ENCODE data around the gene CACNG7.

CACNG7 gene

DNA sequence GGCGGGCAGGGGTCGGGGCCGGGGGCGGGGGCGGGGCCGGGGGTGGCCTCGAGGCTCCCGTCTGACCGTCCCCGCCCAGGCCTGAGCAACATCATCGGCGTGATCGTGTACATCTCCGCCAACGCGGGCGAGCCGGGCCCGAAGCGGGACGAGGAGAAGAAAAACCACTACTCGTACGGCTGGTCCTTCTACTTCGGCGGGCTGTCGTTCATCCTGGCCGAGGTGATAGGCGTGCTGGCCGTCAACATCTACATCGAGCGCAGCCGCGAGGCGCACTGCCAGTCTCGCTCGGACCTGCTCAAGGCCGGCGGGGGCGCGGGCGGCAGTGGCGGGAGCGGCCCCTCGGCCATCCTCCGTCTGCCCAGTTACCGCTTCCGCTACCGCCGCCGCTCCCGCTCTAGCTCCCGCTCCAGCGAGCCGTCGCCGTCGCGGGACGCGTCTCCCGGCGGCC is 72.9 kb downstream of the CACNG7 start:
- DNase-seq (ENCODE audit: low read depth in 2 of 3, low spot score in 1 of 3) = no peak

DNA sequence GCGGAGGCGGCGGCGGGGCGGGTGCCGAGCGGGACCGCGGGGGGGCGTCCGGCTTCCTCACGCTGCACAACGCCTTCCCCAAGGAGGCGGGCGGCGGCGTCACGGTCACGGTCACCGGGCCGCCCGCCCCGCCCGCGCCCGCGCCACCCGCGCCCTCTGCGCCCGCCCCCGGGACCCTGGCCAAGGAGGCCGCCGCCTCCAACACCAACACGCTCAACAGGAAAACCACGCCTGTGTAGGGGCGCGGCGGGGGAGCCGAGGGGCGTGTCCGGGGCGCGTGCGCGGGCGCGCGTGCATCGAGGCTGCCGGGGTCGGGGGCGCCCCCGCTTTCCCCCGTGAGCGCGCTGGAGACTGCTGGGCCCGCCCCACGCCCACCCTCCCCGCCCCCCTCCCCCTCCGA is 73.5 kb downstream of the CACNG7 start:
- DNase-seq (ENCODE audit: low read depth in 2 of 3, low spot score in 1 of 3) = no peak

DNA sequence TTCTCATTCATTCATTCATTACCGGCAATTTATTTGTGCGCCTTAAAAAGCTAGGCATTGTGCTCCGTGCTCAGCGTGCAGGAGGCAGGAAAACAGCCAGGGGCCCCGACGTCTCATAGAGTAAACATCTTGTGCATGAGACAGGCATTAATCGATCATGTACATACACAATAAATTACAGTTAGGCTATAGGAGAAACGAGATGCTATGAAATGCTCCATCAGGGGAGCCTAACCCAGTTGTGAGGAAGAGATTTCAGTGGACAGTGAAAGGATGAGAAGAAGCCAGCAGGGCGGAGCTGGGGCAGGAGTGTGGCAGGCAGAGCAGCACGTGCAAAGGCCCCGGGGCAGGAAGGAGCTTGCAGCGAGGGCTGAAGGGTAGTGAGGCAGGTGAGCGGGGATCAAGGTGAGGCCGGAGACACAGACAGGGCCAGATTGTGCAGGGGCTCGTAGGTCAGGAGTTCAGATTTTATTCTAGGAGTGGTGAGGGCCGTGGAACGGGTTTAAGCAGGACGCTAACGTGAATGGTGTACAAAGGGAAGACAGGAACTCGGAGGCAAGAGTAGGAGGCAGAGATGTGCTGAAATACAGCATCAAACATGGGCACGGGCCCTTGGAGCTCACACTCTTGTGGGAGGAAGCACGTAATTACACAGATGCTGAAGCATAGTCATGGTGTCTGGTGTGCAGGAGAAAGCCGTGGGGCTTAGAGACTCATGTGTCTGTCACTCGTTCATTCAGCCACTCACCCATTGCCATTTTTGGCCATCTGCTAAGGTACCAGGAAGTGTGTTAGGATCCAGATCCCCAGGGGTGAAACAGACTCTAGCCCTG is 74.6 kb downstream of the CACNG7 start:
- no peak for DNase-seq (ENCODE audit: low read depth in 2 of 3, low spot score in 1 of 3)

DNA sequence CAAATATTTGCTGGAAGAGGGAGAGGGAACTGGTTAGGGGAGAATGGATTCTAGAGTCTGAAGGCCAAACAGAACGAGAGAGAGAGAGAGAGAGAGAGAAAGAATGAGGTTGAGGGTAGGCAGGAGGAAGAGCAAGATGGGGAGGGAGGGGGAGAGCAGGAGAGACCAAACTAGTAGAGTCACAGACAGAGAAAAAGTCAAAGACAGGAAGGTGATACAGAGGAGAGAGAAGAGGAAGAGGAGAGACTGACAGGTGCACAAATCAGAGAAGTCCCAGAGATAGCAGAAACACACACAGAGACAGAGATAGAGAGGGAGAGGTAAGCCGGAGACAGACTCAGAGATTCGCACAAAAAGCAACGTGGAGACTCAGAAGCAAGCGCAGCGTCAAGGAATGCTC is 76.8 kb downstream of the CACNG7 start:
- no peak for DNase-seq (ENCODE audit: low read depth in 2 of 3, low spot score in 1 of 3)

DNA sequence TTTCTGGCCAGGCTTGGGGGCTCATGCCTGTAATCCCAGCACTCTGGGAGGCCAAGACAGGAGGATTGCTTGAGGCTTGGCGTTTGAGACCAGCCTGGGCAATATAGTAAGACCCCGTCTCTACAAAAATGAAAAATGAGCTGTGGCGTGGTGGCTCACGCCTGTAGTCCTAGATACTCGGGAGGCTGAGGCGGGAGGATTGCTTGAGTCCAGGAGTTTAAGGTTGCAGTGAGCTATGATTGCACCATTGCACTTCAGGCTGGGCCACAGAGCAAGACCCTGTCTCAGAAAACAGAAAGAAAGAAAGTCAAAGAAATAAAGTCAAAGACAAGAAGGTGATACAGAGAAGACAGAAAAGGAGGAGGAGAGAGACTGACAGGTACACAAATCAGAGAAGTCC is 79.9 kb downstream of the CACNG7 start:
- DNase-seq (ENCODE audit: low read depth in 2 of 3, low spot score in 1 of 3) = no peak

DNA sequence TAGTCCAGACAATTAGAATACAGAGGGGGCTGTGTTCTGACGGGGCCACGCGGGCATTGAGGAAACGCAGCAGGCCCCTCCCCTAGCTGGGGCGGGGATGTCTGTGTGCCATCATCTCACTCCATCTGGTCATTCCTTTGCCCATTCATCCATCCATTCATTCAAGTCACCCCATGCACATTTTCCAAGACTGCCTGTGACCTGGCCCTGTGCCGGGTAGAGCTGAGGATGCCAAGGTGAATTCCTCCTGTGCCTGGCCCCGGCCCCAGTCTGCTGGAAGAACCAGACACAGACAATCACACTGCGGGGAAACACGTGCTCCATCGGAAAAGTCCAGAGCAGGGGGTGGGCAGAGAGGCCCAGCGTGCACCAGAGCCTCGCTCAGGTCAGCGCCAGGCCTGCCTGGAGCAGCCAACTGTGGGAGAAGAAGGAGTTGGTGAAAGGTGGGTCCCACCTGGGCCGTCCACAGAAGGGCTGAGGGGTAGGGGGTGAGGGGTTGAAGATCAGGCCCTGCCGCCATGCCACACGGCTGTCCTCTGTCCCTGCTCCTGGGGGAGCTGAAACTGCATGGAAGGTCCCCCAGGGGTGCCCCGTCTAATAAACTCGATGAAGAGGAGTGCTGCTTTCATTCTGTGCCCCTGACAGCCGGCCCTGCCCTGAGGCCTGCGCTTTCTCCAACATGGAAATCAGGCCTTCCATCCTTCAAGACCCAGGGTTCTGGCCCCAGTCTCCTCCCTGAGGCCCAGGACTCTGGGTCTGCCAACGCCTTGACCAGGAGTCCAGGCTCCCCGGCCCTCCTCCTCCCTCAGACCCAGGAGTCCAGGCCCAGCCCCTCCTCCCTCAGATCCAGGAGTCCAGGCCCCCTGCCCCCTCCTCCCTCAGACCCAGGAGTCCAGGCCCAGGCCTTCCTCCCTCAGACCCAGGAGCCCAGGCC is 80.8 kb downstream of the CACNG7 start:
- no peak for DNase-seq (ENCODE audit: low read depth in 2 of 3, low spot score in 1 of 3)

DNA sequence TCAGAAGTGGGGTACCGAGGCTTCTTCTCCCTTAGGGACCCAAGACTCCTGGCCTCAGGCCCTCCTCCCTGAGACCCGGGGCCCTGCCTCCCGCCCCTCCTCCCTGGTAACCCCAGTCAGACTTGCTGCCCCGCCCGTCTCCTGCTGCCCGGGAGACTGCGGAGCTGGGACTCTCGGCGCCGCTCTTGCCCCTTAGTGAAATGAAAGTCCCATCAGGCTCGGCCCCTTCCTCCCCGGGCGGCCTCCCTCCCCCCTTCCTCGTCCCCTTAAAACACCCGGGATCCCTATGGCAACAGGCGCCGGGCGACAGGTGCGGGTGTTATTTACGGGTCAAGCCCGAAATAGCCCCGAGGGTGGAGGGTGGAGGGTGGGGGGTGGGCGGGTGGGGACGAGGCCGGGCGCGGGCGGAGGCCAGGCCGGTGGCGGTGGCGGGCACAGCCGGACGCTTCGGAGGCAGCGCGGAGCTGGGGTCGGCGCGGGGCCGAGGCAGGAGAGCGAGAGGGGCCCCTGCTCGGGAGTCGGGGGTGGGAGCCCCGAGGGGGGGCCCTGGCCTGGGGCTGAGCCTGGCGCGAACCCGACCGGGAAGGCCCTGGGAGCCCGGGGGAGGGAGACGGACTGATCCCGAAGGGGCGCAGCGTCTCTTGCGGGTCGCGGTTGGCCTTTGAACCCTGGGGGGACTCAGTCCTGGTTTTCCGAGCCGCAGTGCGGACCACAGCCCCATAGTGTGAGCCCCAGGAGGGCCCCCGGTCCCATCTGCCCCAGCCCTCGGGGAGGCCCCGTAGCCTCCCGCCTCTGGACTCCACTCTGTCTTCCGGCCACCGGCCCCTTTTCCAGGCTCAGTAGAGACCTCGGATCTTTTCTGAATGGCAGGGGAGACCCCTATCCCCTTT is 82.4 kb downstream of the CACNG7 start, which contains the start of gene CACNG6:
CACNG6 (plus strand) TSS at position 414 of the 890 bp plus-strand sequence. CDS start 1,241 bp downstream, outside the sequence.
- no peak for DNase-seq (ENCODE audit: low read depth in 2 of 3, low spot score in 1 of 3)

DNA sequence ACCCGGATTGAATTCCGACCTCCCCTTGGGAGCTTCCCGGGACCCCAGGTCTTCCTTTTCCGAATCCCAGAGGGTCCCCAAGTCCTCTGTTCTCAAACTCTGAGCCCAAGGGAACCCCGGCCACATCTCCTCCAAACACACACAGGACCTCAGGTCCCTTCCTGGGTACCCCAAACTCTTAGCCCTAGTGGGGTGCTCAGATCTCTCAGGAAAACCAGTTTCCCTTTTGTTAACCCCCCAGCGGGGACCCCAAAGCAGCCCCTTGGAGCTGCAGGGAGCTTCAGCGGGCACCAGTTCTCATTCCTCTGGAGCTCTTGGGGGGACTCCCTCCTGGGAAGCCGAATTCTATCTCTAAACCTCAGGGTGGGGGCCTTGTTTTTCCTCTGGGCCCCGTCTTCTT is 83.1 kb downstream of the CACNG7 start:
- no peak for DNase-seq (ENCODE audit: low read depth in 2 of 3, low spot score in 1 of 3)

DNA sequence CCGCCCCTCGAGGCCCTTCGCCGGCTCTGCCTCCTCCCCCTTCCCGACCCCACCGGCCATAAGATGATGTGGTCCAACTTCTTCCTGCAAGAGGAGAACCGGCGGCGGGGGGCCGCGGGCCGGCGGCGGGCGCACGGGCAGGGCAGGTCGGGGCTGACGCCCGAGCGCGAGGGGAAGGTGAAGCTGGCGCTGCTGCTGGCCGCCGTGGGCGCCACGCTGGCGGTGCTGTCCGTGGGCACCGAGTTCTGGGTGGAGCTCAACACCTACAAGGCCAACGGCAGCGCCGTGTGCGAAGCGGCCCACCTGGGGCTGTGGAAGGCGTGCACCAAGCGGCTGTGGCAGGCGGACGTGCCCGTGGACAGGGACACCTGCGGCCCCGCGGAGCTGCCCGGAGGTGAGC is 83.7 kb downstream of the CACNG7 start:
- no peak for DNase-seq (ENCODE audit: low read depth in 2 of 3, low spot score in 1 of 3)

DNA sequence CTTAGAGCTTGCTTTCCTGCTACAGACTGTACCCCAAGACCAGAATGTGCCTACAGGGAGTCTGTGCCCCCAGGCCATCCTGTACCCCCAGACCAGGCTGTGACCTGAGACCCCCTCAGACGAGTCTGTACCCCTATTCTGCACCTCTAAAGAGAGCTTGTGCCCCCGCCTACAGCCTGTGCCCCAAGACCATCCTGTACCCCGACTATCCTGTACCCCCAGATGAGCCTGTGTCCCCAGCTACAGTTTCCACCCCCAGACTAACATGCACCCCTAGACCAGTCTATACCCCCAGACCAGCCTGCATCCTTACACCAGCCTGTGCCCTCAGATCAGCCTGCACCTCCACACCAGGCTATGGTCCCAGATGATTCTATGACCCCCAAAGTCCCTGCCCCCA is 84.4 kb downstream of the CACNG7 start:
- DNase-seq (ENCODE audit: low read depth in 2 of 3, low spot score in 1 of 3) = no peak
